H9 (cell line): ENCODE results near the gene CAMTA1. TPM values are rescaled to one million over a fixed set of nuclear protein-coding genes. Genes with fewer than 3 reads are reported as not detected.

Source experiments
- DNase-seq: peaks from one replicate; pipeline ENCODE4 v3.0.0-alpha.2; 2017
- H2AFZ ChIP-seq: one replicate; pipeline ENCODE4 v1.6.1; 2013; ENCODE audit warnings: mild to moderate bottlenecking, low read length, control low read depth, moderate library complexity
- H2AK5ac ChIP-seq: 2 replicates; pipeline ENCODE4 v1.6.1; 2013; ENCODE audit warnings: low read length, control low read depth, mixed read lengths; ENCODE audit not compliant: insufficient read length
- H2BK120ac ChIP-seq: one replicate; pipeline ENCODE4 v1.6.1; 2013; ENCODE audit warnings: low read depth, mild to moderate bottlenecking, low read length, control low read depth, inconsistent platforms; ENCODE audit not compliant: poor library complexity, severe bottlenecking
- H2BK12ac ChIP-seq: 2 replicates; pipeline ENCODE4 v1.6.1; 2013; ENCODE audit warnings: low read length, control low read depth, mixed read lengths, low read depth; ENCODE audit not compliant: insufficient read length
- H2BK15ac ChIP-seq: 2 replicates; pipeline ENCODE4 v1.6.1; 2013; ENCODE audit warnings: low read depth, low read length, control low read depth
- H2BK20ac ChIP-seq: one replicate; pipeline ENCODE4 v1.6.1; 2013; ENCODE audit warnings: low read depth, mild to moderate bottlenecking, low read length, control low read depth, inconsistent platforms; ENCODE audit not compliant: poor library complexity, severe bottlenecking
- H2BK5ac ChIP-seq: 2 replicates; pipeline ENCODE4 v1.6.1; 2013; ENCODE audit warnings: low read length, control low read depth, mixed read lengths; ENCODE audit not compliant: insufficient read length
- H3K14ac ChIP-seq: 2 replicates; pipeline ENCODE4 v1.6.1; 2013; ENCODE audit warnings: low read length, control low read depth; ENCODE audit not compliant: insufficient read depth
- H3K18ac ChIP-seq: 2 replicates; pipeline ENCODE4 v1.6.1; 2013; ENCODE audit warnings: low read depth, mild to moderate bottlenecking, mixed read lengths, low read length, control low read depth; ENCODE audit not compliant: insufficient read length
- H3K23ac ChIP-seq: 2 replicates; pipeline ENCODE4 v1.6.1; 2013; ENCODE audit warnings: low read length, control low read depth, mixed read lengths, low read depth; ENCODE audit not compliant: insufficient read length
- H3K23me2 ChIP-seq: 2 replicates; pipeline ENCODE4 v1.6.1; 2013; ENCODE audit warnings: low read depth, mild to moderate bottlenecking, mixed read lengths, low read length, control low read depth; ENCODE audit not compliant: insufficient read length, poor library complexity, severe bottlenecking
- H3K27ac ChIP-seq: 2 replicates; pipeline ENCODE4 v1.5.1; 2013; ENCODE audit warnings: low read length, control low read depth, mixed read lengths, low read depth; ENCODE audit not compliant: insufficient read length
- H3K27me3 ChIP-seq: 2 replicates; pipeline ENCODE4 v1.6.1; 2013; ENCODE audit warnings: low read length, control low read depth, inconsistent platforms; ENCODE audit not compliant: insufficient read depth
- H3K4ac ChIP-seq: 2 replicates; pipeline ENCODE4 v1.6.1; 2013; ENCODE audit warnings: low read depth, mild to moderate bottlenecking, control low read depth, inconsistent platforms, low read length, moderate library complexity
- H3K4me1 ChIP-seq: 2 replicates; pipeline ENCODE4 v1.6.1; 2013; ENCODE audit warnings: low read length, control low read depth, inconsistent platforms; ENCODE audit not compliant: insufficient read depth
- H3K4me2 ChIP-seq: 2 replicates; pipeline ENCODE4 v1.6.1; 2013; ENCODE audit warnings: low read length, control low read depth, mixed read lengths; ENCODE audit not compliant: insufficient read length, insufficient read depth
- H3K56ac ChIP-seq: 2 replicates; pipeline ENCODE4 v1.6.1; 2013; ENCODE audit warnings: low read depth, mild to moderate bottlenecking, mixed read lengths, low read length, control low read depth; ENCODE audit not compliant: insufficient read length
- H3K79me1 ChIP-seq: 2 replicates; pipeline ENCODE4 v1.6.1; 2013; ENCODE audit warnings: low read depth, mild to moderate bottlenecking, moderate library complexity, low read length, control low read depth, inconsistent platforms; ENCODE audit not compliant: insufficient read depth, poor library complexity, severe bottlenecking
- H3K79me2 ChIP-seq: 2 replicates; pipeline ENCODE4 v1.6.1; 2013; ENCODE audit warnings: low read length, control low read depth, inconsistent platforms; ENCODE audit not compliant: insufficient read depth
- H3K9ac ChIP-seq: 2 replicates; pipeline ENCODE4 v1.6.1; 2013; ENCODE audit warnings: low read length, control low read depth, mixed read lengths; ENCODE audit not compliant: insufficient read length; ENCODE audit errors: extremely low read depth
- H3K9me3 ChIP-seq: one replicate; pipeline ENCODE4 v1.6.1; 2013; ENCODE audit warnings: low read depth, low read length, inconsistent platforms; ENCODE audit not compliant: control insufficient read depth
- H3T11ph ChIP-seq: one replicate; pipeline ENCODE4 v1.6.1; 2013; ENCODE audit warnings: mild to moderate bottlenecking, low read length, control low read depth, inconsistent platforms
- H4K20me1 ChIP-seq: one replicate; pipeline ENCODE4 v1.6.1; 2013; ENCODE audit not compliant: control insufficient read depth, insufficient read length, insufficient read depth
- H4K5ac ChIP-seq: 2 replicates; pipeline ENCODE4 v1.6.1; 2013; ENCODE audit warnings: low read depth, mild to moderate bottlenecking, mixed read lengths, low read length, control low read depth; ENCODE audit not compliant: insufficient read length
- H4K8ac ChIP-seq: replicated peaks from 2 replicates; pipeline ENCODE4 v1.6.1; 2013; ENCODE audit warnings: low read length, control low read depth, mixed read lengths, low read depth; ENCODE audit not compliant: insufficient read length
- H4K91ac ChIP-seq: 2 replicates; pipeline ENCODE4 v1.6.1; 2013; ENCODE audit warnings: low read depth, mild to moderate bottlenecking, moderate library complexity, mixed read lengths, low read length, control low read depth; ENCODE audit not compliant: insufficient read length
- H3K27ac Mint-ChIP-seq, 3 experiments: 2 replicates in 2 of 3; 3 replicates in 1 of 3; pipeline ENCODE4 v1.8.0; 2020 to 2021; ENCODE audit warnings: mixed read lengths in 3 of 3, mild to moderate bottlenecking in 1 of 3, moderate library complexity in 1 of 3
- H3K27me3 Mint-ChIP-seq: 2 replicates; pipeline ENCODE4 v1.8.0; 2021; ENCODE audit warnings: low read depth, mild to moderate bottlenecking, moderate library complexity, mixed read lengths
- H3K36me3 Mint-ChIP-seq, 3 experiments: 2 replicates in 2 of 3; 3 replicates in 1 of 3; pipeline ENCODE4 v1.8.0; 2020 to 2021; ENCODE audit warnings: low read depth in 3 of 3, mixed read lengths in 3 of 3; ENCODE audit not compliant: insufficient read depth in 1 of 3
- H3K4me1 Mint-ChIP-seq, 2 experiments: 2 replicates each; pipeline ENCODE4 v1.8.0; 2020; ENCODE audit warnings: mixed read lengths in 2 of 2
- H3K4me3 Mint-ChIP-seq, 2 experiments: 2 replicates in 1 of 2; 3 replicates in 1 of 2; pipeline ENCODE4 v1.8.0; 2020 to 2021; ENCODE audit warnings: mild to moderate bottlenecking in 2 of 2, mixed read lengths in 2 of 2, moderate library complexity in 1 of 2
- H3K9me3 Mint-ChIP-seq, 2 experiments: 2 replicates in 1 of 2; 3 replicates in 1 of 2; pipeline ENCODE4 v1.8.0; 2020; ENCODE audit warnings: mild to moderate bottlenecking in 2 of 2, mixed read lengths in 2 of 2, moderate library complexity in 1 of 2
- CTCF ChIP-seq: fragments of 200-600 bp; sonication (generic); conservative IDR thresholded peaks from 3 replicates; pipeline ENCODE4 v1.8.0; 2021; ENCODE audit warnings: antibody characterized with exemption, mild to moderate bottlenecking
- WGBS: extraction: QIAGEN DNeasy Blood & Tissue Kit; methylation state at CpG from one replicate; pipeline ENCODE4 v1.1.7; 2013; ENCODE audit warnings: missing lambda C conversion rate, low lambda C conversion rate, mixed read lengths; ENCODE audit not compliant: insufficient read length; ENCODE audit errors: extremely low coverage; 5-methylcytosine and 5-hydroxymethylcytosine counted together
- total RNA-seq: library from RNA; stranded (reverse); gene quantifications from 2 replicates; pipeline ENCODE4 v1.2.1, GENCODE V29; 2021

CAMTA1 gene
- total RNA-seq, 1 experiment from 2014 or later = 115 TPM

DNA sequence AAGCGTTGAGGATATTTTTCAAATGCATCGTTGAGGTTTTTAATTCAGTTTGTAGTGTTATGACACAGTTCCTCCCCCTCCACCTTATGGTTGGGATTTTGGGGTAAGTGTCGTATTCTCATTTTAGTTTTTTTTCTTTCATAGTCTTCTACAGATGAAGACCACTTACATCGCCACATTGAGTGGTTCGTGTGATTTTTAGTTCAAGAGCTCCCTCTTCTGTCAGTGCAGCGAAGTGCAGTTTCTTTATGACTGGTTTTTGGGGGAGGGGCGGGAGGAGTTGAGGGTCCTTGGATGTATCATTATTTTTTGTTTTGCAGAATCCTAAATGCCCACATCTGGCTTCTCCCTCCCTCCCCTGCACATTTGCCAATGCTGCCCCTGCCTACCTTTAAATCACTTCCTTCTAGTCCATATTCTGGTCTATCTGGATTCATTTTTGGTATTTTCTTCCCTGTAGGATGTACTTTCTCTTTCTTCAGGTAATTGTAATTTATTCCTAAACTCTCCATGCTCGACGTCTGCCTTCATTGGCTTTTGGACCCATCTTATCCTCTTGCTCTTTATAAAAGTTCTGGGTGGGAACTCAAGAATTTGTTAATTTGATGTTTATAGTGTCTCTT lies 433.1 kb downstream of the CAMTA1 start:
- peak; percentile 89 for TF ChIP-seq CTCF
- Histone ChIP-seq H3T11ph (no peak overlapping the region), H4K8ac (no peak overlapping the region), H3K27ac (no peak overlapping the region), H3K79me2 (no peaks in the 10 kb centered on the region), H3K23ac (no peak overlapping the region), H2BK20ac (no peak overlapping the region), H3K27me3 (no peaks in the 10 kb centered on the region), H2BK5ac (no peak overlapping the region), H3K9ac (no peak overlapping the region), H3K4me1 (no peaks in the 10 kb centered on the region), H3K23me2 (no peaks in the 10 kb centered on the region), H3K4me2 (no peak overlapping the region), H4K20me1 (no peaks in the 10 kb centered on the region), H2AFZ (no peak overlapping the region), H2AK5ac (no peak overlapping the region), H3K4ac (no peak overlapping the region), H3K79me1 (no peaks in the 10 kb centered on the region), H3K14ac (no peak overlapping the region), H2BK12ac (no peak overlapping the region), H3K9me3 (no peaks in the 10 kb centered on the region), H4K91ac (no peak overlapping the region), H2BK120ac (no peak overlapping the region), H4K5ac (no peak overlapping the region), H3K18ac (no peak overlapping the region), H3K56ac (no peak overlapping the region), H2BK15ac (no peak overlapping the region)
- peak; percentile 60 for DNase-seq
- Mint-ChIP-seq H3K4me1 (peaks cover 0 to 2% of the 10 kb centered on the region in 2 experiments; a peak in 2 of 4 replicates), H3K27ac (no peak overlapping the region), H3K9me3 (no peaks in the 10 kb centered on the region; a peak in 1 of 5 replicates), H3K27me3 (no peaks in the 10 kb centered on the region), H3K36me3 (no peaks in the 10 kb centered on the region; a peak in 1 of 7 replicates), H3K4me3 (no peak overlapping the region)
- no CpG with 5 or more reads among the region's 9 CpGs for WGBS
